Measurements from ENCODE around the gene ZNF219.

GRCh38 chr14:21089271-21089670 lies 9.2 kb downstream of the ZNF219 start:
- TF ChIP-seq, protein P1, sequence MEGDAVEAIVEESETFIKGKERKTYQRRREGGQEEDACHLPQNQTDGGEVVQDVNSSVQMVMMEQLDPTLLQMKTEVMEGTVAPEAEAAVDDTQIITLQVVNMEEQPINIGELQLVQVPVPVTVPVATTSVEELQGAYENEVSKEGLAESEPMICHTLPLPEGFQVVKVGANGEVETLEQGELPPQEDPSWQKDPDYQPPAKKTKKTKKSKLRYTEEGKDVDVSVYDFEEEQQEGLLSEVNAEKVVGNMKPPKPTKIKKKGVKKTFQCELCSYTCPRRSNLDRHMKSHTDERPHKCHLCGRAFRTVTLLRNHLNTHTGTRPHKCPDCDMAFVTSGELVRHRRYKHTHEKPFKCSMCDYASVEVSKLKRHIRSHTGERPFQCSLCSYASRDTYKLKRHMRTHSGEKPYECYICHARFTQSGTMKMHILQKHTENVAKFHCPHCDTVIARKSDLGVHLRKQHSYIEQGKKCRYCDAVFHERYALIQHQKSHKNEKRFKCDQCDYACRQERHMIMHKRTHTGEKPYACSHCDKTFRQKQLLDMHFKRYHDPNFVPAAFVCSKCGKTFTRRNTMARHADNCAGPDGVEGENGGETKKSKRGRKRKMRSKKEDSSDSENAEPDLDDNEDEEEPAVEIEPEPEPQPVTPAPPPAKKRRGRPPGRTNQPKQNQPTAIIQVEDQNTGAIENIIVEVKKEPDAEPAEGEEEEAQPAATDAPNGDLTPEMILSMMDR (IDR thresholded peaks at IDR 0.05): no peak
- TF ChIP-seq, protein P2, sequence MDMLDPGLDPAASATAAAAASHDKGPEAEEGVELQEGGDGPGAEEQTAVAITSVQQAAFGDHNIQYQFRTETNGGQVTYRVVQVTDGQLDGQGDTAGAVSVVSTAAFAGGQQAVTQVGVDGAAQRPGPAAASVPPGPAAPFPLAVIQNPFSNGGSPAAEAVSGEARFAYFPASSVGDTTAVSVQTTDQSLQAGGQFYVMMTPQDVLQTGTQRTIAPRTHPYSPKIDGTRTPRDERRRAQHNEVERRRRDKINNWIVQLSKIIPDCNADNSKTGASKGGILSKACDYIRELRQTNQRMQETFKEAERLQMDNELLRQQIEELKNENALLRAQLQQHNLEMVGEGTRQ (CRISPR knock-in tag; IDR thresholded peaks at IDR 0.05): no peak
- TF ChIP-seq SP1 (CRISPR knock-in tag; conservative IDR thresholded peaks at IDR 0.05): no peak

Measured in WTC11 (cell line).